ENCODE results near the gene HNRNPA3. TPM values are rescaled to one million over a fixed set of nuclear protein-coding genes. Genes with fewer than 3 reads are reported as not detected.

HNRNPA3 gene
- total RNA-seq, 1 experiment from 2014 or later: 406 TPM

DNA sequence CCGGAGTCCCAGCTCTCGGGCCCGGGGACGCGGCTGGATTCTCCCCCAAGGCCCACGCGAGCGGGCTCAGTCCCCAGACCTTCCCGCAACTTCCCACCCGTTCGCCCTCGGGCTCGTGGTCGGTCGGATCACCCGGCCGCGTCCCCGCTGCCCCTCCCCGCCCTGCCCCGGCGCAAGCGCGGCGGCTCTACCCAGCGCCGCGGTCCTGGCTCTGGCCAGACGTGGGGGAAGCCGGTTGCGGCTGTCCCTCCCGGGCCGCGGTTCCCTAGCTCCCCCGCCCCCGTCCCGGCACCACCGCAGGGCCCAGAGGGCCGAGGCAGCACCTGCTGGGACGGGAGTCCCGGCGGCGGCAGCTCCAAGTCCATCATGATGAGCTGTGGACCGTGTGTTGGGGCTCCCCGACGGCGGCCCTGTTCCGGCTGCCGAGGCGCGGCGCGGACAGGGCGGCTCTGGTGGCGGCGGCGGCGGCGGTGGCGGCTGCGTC lies 51.7 kb downstream of the HNRNPA3 start:
- Mint-ChIP-seq H3K4me1 (peaks cover 38% of the 10 kb centered on the region), H3K27me3 (ENCODE audit: low read depth) (no peaks in the 10 kb centered on the region), H3K9me3 (no peaks in the 10 kb centered on the region), H3K4me3 (peak overlapping the region; percentile 52), H3K27ac (no peak overlapping the region), H3K36me3 (no peaks in the 10 kb centered on the region)
- peak; percentile 29 for ATAC-seq
- peak; percentile 32 for DNase-seq (ENCODE audit: low spot score)
- ChIA-PET CTCF (interaction anchor here (0.9 to 4.8 kb wide), 18 partner anchors 8 to 152 kb away, joined by 3 to 34 read pairs (median 4); partner anchors contain the start of gene HNRNPA3), POLR2A (interaction anchor here (0.7 to 2.6 kb wide), 10 partner anchors 8 to 774 kb away, joined by 3 to 14 read pairs (median 5); partner anchors contain the start of genes AGPS and HNRNPA3)
- no peak for TF ChIP-seq ZNF138 (CRISPR knock-in tag; conservative IDR thresholded peaks at IDR 0.05)
- TF ChIP-seq, protein P1, sequence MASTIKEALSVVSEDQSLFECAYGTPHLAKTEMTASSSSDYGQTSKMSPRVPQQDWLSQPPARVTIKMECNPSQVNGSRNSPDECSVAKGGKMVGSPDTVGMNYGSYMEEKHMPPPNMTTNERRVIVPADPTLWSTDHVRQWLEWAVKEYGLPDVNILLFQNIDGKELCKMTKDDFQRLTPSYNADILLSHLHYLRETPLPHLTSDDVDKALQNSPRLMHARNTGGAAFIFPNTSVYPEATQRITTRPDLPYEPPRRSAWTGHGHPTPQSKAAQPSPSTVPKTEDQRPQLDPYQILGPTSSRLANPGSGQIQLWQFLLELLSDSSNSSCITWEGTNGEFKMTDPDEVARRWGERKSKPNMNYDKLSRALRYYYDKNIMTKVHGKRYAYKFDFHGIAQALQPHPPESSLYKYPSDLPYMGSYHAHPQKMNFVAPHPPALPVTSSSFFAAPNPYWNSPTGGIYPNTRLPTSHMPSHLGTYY (CRISPR knock-in tag; IDR thresholded peaks at IDR 0.05): no peak
- TF ChIP-seq ZNF232 (CRISPR knock-in tag; IDR thresholded peaks at IDR 0.05): no peak
- TF ChIP-seq, protein P2, sequence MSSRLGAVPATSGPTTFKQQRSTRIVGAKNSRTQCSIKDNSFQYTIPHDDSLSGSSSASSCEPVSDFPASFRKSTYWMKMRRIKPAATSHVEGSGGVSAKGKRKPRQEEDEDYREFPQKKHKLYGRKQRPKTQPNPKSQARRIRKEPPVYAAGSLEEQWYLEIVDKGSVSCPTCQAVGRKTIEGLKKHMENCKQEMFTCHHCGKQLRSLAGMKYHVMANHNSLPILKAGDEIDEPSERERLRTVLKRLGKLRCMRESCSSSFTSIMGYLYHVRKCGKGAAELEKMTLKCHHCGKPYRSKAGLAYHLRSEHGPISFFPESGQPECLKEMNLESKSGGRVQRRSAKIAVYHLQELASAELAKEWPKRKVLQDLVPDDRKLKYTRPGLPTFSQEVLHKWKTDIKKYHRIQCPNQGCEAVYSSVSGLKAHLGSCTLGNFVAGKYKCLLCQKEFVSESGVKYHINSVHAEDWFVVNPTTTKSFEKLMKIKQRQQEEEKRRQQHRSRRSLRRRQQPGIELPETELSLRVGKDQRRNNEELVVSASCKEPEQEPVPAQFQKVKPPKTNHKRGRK (CRISPR knock-in tag; IDR thresholded peaks at IDR 0.05; ENCODE audit: borderline replicate concordance): no peak
- TF ChIP-seq, protein P3, sequence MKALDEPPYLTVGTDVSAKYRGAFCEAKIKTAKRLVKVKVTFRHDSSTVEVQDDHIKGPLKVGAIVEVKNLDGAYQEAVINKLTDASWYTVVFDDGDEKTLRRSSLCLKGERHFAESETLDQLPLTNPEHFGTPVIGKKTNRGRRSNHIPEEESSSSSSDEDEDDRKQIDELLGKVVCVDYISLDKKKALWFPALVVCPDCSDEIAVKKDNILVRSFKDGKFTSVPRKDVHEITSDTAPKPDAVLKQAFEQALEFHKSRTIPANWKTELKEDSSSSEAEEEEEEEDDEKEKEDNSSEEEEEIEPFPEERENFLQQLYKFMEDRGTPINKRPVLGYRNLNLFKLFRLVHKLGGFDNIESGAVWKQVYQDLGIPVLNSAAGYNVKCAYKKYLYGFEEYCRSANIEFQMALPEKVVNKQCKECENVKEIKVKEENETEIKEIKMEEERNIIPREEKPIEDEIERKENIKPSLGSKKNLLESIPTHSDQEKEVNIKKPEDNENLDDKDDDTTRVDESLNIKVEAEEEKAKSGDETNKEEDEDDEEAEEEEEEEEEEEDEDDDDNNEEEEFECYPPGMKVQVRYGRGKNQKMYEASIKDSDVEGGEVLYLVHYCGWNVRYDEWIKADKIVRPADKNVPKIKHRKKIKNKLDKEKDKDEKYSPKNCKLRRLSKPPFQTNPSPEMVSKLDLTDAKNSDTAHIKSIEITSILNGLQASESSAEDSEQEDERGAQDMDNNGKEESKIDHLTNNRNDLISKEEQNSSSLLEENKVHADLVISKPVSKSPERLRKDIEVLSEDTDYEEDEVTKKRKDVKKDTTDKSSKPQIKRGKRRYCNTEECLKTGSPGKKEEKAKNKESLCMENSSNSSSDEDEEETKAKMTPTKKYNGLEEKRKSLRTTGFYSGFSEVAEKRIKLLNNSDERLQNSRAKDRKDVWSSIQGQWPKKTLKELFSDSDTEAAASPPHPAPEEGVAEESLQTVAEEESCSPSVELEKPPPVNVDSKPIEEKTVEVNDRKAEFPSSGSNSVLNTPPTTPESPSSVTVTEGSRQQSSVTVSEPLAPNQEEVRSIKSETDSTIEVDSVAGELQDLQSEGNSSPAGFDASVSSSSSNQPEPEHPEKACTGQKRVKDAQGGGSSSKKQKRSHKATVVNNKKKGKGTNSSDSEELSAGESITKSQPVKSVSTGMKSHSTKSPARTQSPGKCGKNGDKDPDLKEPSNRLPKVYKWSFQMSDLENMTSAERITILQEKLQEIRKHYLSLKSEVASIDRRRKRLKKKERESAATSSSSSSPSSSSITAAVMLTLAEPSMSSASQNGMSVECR (CRISPR knock-in tag; IDR thresholded peaks at IDR 0.05; ENCODE audit: borderline replicate concordance): no peak
- TF ChIP-seq TEAD1 (CRISPR knock-in tag; IDR thresholded peaks at IDR 0.05): peak; percentile 74
- TF ChIP-seq, protein P4, sequence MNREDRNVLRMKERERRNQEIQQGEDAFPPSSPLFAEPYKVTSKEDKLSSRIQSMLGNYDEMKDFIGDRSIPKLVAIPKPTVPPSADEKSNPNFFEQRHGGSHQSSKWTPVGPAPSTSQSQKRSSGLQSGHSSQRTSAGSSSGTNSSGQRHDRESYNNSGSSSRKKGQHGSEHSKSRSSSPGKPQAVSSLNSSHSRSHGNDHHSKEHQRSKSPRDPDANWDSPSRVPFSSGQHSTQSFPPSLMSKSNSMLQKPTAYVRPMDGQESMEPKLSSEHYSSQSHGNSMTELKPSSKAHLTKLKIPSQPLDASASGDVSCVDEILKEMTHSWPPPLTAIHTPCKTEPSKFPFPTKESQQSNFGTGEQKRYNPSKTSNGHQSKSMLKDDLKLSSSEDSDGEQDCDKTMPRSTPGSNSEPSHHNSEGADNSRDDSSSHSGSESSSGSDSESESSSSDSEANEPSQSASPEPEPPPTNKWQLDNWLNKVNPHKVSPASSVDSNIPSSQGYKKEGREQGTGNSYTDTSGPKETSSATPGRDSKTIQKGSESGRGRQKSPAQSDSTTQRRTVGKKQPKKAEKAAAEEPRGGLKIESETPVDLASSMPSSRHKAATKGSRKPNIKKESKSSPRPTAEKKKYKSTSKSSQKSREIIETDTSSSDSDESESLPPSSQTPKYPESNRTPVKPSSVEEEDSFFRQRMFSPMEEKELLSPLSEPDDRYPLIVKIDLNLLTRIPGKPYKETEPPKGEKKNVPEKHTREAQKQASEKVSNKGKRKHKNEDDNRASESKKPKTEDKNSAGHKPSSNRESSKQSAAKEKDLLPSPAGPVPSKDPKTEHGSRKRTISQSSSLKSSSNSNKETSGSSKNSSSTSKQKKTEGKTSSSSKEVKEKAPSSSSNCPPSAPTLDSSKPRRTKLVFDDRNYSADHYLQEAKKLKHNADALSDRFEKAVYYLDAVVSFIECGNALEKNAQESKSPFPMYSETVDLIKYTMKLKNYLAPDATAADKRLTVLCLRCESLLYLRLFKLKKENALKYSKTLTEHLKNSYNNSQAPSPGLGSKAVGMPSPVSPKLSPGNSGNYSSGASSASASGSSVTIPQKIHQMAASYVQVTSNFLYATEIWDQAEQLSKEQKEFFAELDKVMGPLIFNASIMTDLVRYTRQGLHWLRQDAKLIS (CRISPR knock-in tag; IDR thresholded peaks at IDR 0.05; ENCODE audit: borderline replicate concordance): no peak
- TF ChIP-seq, protein P5, sequence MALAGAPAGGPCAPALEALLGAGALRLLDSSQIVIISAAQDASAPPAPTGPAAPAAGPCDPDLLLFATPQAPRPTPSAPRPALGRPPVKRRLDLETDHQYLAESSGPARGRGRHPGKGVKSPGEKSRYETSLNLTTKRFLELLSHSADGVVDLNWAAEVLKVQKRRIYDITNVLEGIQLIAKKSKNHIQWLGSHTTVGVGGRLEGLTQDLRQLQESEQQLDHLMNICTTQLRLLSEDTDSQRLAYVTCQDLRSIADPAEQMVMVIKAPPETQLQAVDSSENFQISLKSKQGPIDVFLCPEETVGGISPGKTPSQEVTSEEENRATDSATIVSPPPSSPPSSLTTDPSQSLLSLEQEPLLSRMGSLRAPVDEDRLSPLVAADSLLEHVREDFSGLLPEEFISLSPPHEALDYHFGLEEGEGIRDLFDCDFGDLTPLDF (CRISPR knock-in tag; IDR thresholded peaks at IDR 0.05): no peak
- TF ChIP-seq CBFB (CRISPR knock-in tag; IDR thresholded peaks at IDR 0.05; ENCODE audit: low read depth): no peak
- TF ChIP-seq, protein P6, sequence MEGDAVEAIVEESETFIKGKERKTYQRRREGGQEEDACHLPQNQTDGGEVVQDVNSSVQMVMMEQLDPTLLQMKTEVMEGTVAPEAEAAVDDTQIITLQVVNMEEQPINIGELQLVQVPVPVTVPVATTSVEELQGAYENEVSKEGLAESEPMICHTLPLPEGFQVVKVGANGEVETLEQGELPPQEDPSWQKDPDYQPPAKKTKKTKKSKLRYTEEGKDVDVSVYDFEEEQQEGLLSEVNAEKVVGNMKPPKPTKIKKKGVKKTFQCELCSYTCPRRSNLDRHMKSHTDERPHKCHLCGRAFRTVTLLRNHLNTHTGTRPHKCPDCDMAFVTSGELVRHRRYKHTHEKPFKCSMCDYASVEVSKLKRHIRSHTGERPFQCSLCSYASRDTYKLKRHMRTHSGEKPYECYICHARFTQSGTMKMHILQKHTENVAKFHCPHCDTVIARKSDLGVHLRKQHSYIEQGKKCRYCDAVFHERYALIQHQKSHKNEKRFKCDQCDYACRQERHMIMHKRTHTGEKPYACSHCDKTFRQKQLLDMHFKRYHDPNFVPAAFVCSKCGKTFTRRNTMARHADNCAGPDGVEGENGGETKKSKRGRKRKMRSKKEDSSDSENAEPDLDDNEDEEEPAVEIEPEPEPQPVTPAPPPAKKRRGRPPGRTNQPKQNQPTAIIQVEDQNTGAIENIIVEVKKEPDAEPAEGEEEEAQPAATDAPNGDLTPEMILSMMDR (IDR thresholded peaks at IDR 0.05): no peak
- no peak for TF ChIP-seq TCF7 (CRISPR knock-in tag; IDR thresholded peaks at IDR 0.05; ENCODE audit: low read depth)
- TF ChIP-seq FOXK1 (CRISPR knock-in tag; IDR thresholded peaks at IDR 0.05): no peak
- no peak; the same call in 1 of the 2 replicates for TF ChIP-seq ESRRA (CRISPR knock-in tag; IDR thresholded peaks at IDR 0.05; ENCODE audit: borderline replicate concordance)
- no peak for TF ChIP-seq ATF1 (CRISPR knock-in tag; IDR thresholded peaks at IDR 0.05)
- TF ChIP-seq NR1H2 (CRISPR knock-in tag; IDR thresholded peaks at IDR 0.05): no peak
- TF ChIP-seq MXD4 (CRISPR knock-in tag; IDR thresholded peaks at IDR 0.05; ENCODE audit: borderline replicate concordance): no peak
- TF ChIP-seq SP1 (CRISPR knock-in tag; conservative IDR thresholded peaks at IDR 0.05): no peak
- TF ChIP-seq, protein P7, sequence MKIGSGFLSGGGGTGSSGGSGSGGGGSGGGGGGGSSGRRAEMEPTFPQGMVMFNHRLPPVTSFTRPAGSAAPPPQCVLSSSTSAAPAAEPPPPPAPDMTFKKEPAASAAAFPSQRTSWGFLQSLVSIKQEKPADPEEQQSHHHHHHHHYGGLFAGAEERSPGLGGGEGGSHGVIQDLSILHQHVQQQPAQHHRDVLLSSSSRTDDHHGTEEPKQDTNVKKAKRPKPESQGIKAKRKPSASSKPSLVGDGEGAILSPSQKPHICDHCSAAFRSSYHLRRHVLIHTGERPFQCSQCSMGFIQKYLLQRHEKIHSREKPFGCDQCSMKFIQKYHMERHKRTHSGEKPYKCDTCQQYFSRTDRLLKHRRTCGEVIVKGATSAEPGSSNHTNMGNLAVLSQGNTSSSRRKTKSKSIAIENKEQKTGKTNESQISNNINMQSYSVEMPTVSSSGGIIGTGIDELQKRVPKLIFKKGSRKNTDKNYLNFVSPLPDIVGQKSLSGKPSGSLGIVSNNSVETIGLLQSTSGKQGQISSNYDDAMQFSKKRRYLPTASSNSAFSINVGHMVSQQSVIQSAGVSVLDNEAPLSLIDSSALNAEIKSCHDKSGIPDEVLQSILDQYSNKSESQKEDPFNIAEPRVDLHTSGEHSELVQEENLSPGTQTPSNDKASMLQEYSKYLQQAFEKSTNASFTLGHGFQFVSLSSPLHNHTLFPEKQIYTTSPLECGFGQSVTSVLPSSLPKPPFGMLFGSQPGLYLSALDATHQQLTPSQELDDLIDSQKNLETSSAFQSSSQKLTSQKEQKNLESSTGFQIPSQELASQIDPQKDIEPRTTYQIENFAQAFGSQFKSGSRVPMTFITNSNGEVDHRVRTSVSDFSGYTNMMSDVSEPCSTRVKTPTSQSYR (CRISPR knock-in tag; IDR thresholded peaks at IDR 0.05): no peak
- TF ChIP-seq MYBL2 (CRISPR knock-in tag; IDR thresholded peaks at IDR 0.05): no peak
- no peak for TF ChIP-seq SMAD3 (CRISPR knock-in tag; IDR thresholded peaks at IDR 0.05; ENCODE audit: borderline replicate concordance)
- 0 out of 2 replicates have a peak, but pooled peaks have one; percentile 46 for TF ChIP-seq JUN (CRISPR knock-in tag; IDR thresholded peaks at IDR 0.05)

All from WTC11 (cell line).